HG02884 (cell line): ENCODE measurements around the gene EFNA4.

Experiments used
- ATAC-seq: cut with Tn5 transposase; IDR thresholded peaks from one replicate; pipeline ENCODE4 v1.9.1; 2021; ENCODE audit warnings: mild to moderate bottlenecking, moderate library complexity; ENCODE audit not compliant: unreplicated experiment

EFNA4 gene

DNA sequence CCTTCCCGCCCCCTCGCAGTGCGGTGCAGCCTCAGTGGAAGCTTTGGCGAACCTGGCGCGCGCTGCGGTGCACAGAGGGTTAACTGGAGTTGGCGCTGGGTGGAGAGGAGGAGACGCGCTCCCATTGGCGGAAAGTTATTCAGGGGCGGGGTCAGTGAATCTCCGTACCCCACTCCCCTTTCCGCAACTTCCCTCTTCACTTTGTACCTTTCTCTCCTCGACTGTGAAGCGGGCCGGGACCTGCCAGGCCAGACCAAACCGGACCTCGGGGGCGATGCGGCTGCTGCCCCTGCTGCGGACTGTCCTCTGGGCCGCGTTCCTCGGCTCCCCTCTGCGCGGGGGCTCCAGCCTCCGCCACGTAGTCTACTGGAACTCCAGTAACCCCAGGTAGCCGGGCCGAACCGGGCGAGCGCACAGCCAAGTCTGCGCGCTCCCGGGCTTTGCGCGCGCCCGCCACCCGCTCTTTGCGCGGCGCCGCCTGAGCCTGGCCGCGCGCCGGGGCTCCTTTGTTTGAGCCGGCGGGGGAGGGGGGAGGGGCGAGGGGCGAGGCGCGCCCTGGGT is at the start of gene EFNA4:
EFNA4 (plus strand) TSS at position 191 of the 561 bp plus-strand sequence; CDS start at position 275, 84 bp downstream.
- ATAC-seq, result peak; percentile 53

- no peak for ATAC-seq
Measured at GRCh38 chr1:155014709-155015508, 48.6 kb upstream of the EFNA4 start.

- no peak for ATAC-seq
Measured at GRCh38 chr1:155015527-155016230, 47.9 kb upstream of the EFNA4 start.

- ATAC-seq, result no peak
Measured at GRCh38 chr1:155016231-155016831, 47.2 kb upstream of the EFNA4 start.

- peak; percentile 71 for ATAC-seq
Measured at GRCh38 chr1:155017041-155017945, 46.2 kb upstream of the EFNA4 start.

DNA sequence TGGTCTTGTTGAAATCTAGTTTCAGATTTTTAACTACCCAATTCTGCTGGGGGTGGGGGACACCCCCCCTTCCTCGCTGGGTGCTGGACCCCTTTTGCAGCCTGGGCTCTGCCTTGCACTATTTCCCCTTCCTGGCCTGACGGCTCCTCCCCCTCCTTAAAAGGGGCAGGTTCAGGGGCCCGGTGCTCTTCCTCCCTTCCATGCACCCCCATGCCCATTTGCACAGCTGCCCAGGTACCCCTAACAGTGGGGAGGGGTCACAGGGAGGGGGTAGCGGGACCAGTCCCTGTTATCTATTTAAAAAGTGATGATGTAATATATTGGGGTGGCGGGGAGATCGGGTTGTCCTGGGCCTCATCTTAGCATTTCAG is 45.6 kb upstream of the EFNA4 start:
- ATAC-seq, result no peak

DNA sequence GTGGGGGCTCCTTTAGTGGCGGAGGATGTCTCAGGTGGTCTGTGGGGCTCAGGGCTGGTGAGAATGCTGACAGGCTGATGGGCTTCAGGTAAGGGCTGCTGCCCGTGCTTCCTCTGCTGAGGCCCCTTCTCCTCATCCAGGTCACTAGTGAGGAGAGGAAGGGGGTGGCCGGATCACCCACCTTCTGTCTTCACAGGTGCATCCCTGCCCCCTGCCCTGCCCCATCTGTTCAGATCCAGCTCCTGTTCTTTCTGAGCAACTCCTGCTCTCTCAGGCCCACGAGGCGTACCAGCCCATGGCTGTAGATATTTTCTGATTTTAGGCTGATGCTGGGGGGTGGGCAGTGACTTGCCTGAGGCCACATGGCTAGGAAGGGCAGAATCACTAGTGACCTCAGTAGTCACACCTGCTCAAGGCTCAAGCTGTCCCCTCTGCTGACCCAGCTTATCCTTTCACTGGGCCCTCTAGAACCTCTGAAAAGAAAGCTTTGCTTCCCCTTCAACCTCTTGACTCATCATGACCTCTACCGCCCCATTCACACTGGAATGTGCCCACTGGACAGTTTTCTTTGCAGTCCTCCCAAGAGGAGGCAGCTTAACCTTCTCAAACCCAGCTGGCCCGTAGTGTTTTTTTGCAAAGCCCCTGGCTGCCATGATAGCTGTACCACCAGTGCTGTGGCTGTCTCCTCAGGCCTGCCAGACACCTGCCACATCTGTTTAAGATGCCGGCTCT is 44.8 kb upstream of the EFNA4 start:
- ATAC-seq, result no peak

DNA sequence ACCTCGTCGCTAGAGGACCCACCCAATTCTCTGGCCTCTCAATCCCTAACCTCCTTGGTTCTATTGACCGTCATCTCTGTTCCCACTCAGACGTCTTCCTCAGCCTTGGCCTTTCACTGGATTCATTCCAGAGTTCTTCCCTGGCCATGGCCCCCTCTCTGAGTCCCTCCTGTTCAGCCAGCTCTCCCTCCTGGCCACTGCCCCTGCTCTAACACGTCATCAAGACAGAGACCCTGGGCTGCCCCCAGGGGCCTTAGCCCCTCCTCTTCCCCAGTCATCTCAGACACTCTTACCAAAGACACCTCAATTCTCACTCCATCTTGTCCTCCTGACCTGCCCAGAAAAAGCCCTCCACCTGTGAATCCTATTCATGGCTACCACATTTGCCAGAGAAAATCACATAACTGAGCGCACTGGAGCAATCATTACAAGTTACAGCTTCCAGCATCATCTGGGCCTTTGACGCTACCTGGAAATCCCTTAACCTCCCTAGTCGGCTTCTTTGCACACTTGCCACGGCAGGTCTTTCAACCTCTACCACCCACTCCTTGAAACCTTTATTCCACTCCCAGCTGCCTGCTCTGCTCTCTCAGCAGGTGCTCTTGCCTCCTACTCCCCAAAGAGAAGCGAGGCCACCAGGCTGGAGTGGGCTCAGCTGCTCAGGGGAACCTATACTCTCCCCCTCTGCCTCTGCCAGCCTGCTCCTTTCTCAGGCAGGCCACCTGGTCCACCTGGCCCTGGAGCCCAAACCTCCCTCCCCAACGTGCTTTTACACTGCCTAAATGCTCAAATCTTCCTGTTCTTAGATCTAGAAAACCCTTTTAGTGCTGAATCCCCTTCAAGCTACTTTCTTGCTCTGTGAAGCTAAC is 43.9 kb upstream of the EFNA4 start:
- no peak for ATAC-seq

GRCh38 chr1:155022136-155022926 is 41.2 kb upstream of the EFNA4 start:
- no peak for ATAC-seq

GRCh38 chr1:155022927-155023236 is 40.7 kb upstream of the EFNA4 start:
- ATAC-seq, result no peak

DNA sequence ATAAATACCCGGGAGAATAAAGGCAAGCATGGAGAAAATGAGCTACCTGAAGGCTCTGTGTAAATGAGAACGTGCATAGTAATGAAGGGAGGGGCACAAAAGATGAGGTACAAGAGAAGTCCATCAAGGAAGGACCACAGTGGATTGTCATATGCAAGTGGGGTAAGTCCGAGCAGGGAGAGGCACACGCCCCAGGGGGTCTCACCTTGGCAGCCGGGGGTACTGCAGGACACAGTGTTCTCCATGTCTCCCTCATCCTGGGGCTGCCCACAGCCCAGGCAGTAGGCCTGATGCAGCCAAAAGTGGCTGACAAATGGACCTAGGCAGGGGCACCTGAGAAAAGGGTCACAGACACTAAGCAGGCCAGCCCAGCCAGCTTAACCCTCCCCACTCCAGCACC is 39.9 kb upstream of the EFNA4 start:
- no peak for ATAC-seq

DNA sequence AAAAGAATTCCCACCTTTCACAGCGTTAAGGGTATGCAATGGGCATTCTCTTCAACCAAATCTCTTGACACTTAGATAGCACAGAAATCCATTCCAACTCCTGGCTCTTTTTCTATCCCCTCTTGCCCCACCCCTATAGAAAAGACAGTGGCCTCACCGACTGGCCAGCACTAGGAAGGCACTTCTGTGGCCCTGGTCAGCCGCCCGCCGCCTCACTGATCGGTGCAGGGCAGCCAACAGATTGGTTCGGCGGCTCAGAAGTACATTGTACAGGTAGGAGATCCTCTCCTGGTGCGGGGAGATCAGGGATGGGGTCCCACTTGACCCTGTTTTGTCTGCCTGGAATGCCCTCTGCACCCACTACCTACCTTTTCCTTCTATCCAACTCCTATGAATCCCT is 39.2 kb upstream of the EFNA4 start:
- ATAC-seq, result no peak

DNA sequence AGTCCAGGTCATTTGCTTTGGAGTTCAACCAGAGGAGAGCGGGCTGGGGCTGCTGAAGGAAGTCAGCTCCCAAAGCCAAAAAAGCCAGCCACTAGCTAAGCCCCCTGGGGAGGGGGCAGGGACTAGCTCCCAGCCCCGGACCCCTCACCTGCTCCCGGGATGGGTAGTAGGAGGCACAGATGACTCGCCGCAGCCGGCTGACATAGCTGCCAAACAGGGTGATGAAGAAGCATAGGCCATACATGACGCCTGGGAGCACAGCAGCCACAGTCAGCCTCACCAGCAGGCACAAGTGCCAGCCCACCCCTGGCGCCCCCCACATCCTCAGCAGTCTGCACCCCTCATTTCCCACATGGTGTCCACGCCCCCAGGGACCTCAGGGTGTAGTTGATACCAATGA is 37.4 kb upstream of the EFNA4 start:
- ATAC-seq, result no peak

DNA sequence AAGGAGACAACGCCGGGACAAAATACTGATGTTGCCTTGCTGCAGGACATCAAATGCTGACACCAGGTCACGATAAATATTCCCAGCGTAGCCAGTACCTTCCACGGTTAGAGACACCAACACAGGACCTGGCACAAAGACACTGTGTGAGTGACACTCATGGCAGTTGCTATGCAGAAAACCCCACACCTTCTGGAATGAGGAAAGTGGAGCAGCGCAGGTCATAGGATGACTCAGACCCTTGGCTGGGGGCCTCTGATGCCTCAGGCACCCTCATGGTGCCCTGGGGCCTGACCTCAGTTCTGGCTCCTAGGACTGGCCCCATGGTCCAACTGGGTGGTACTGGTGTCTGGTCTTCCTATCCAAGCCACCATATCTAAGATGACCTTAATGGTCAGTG is 37.0 kb upstream of the EFNA4 start:
- no peak for ATAC-seq

GRCh38 chr1:155029513-155030242 is 33.9 kb upstream of the EFNA4 start:
- no peak for ATAC-seq

- ATAC-seq, result no peak
Measured at GRCh38 chr1:155030243-155030795, 33.2 kb upstream of the EFNA4 start.

- no peak for ATAC-seq
Measured at GRCh38 chr1:155030899-155031298, 32.6 kb upstream of the EFNA4 start.
